ENCODE measurements around the gene MAML3. TPM values are rescaled to one million over a fixed set of nuclear protein-coding genes. Genes with fewer than 3 reads are reported as not detected.

The MAML3 gene
- total and polyA plus RNA-seq, 2 of the 13 experiments (the other 11 are each of a cell fraction or from before 2014, with no cell fraction given), result 0.05 to 0.13 TPM

DNA sequence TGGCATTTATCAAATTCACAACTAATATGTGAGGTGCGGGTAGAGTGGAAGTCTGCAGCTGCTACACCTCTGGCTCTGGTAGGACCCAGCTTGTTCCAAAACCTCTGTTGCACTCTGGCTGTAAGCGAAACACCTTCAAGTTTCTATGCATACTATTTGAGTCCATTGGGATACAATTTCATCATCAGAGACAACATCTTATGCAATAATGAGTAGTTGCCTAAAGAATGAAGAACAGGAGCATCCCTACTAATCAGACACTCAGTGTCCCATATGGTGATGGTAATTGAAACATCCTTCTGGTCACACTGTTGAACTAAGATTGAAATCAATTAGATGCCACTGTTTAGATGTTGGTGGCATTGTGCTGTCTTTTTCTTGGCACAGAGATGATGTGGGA is 309.9 kb downstream of the MAML3 start (continued):
- TF ChIP-seq, protein P1, sequence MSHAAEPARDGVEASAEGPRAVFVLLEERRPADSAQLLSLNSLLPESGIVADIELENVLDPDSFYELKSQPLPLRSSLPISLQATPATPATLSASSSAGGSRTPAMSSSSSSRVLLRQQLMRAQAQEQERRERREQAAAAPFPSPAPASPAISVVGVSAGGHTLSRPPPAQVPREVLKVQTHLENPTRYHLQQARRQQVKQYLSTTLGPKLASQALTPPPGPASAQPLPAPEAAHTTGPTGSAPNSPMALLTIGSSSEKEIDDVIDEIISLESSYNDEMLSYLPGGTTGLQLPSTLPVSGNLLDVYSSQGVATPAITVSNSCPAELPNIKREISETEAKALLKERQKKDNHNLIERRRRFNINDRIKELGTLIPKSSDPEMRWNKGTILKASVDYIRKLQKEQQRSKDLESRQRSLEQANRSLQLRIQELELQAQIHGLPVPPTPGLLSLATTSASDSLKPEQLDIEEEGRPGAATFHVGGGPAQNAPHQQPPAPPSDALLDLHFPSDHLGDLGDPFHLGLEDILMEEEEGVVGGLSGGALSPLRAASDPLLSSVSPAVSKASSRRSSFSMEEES (CRISPR knock-in tag; IDR thresholded peaks at IDR 0.05), result no peak
- TF ChIP-seq ZSCAN29 (CRISPR knock-in tag; conservative IDR thresholded peaks at IDR 0.05) (no peak), ZNF746 (CRISPR knock-in tag; IDR thresholded peaks at IDR 0.05) (no peak), ZNF607 (CRISPR knock-in tag; IDR thresholded peaks at IDR 0.05; ENCODE audit: borderline replicate concordance) (no peak), SOX6 (IDR thresholded peaks at IDR 0.05) (no peak), SOX6 (CRISPR knock-in tag; IDR thresholded peaks at IDR 0.05) (peak; percentile 33; the same call in 1 of the 2 replicates), ZNF367 (CRISPR knock-in tag; IDR thresholded peaks at IDR 0.05; ENCODE audit: borderline replicate concordance) (no peak), CEBPB (IDR thresholded peaks at IDR 0.05; ENCODE audit: borderline replicate concordance, low read depth, low read length) (peak; percentile 95), AKAP8 (CRISPR knock-in tag; IDR thresholded peaks at IDR 0.05) (no peak), ELF1 (CRISPR knock-in tag; IDR thresholded peaks at IDR 0.05) (no peak), ARHGAP35 (CRISPR knock-in tag; IDR thresholded peaks at IDR 0.05; ENCODE audit: borderline replicate concordance) (no peak), ARID5B (CRISPR knock-in tag; IDR thresholded peaks at IDR 0.05) (peak; percentile 56; the same call in 1 of the 2 replicates), ZSCAN9 (CRISPR knock-in tag; IDR thresholded peaks at IDR 0.05; ENCODE audit: borderline replicate concordance) (no peak), ZFP36L2 (CRISPR knock-in tag; IDR thresholded peaks at IDR 0.05) (no peak)
- TF ChIP-seq, protein P2, sequence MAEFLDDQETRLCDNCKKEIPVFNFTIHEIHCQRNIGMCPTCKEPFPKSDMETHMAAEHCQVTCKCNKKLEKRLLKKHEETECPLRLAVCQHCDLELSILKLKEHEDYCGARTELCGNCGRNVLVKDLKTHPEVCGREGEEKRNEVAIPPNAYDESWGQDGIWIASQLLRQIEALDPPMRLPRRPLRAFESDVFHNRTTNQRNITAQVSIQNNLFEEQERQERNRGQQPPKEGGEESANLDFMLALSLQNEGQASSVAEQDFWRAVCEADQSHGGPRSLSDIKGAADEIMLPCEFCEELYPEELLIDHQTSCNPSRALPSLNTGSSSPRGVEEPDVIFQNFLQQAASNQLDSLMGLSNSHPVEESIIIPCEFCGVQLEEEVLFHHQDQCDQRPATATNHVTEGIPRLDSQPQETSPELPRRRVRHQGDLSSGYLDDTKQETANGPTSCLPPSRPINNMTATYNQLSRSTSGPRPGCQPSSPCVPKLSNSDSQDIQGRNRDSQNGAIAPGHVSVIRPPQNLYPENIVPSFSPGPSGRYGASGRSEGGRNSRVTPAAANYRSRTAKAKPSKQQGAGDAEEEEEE (CRISPR knock-in tag; IDR thresholded peaks at IDR 0.05; ENCODE audit: borderline replicate concordance), result no peak
- TF ChIP-seq, protein P3, sequence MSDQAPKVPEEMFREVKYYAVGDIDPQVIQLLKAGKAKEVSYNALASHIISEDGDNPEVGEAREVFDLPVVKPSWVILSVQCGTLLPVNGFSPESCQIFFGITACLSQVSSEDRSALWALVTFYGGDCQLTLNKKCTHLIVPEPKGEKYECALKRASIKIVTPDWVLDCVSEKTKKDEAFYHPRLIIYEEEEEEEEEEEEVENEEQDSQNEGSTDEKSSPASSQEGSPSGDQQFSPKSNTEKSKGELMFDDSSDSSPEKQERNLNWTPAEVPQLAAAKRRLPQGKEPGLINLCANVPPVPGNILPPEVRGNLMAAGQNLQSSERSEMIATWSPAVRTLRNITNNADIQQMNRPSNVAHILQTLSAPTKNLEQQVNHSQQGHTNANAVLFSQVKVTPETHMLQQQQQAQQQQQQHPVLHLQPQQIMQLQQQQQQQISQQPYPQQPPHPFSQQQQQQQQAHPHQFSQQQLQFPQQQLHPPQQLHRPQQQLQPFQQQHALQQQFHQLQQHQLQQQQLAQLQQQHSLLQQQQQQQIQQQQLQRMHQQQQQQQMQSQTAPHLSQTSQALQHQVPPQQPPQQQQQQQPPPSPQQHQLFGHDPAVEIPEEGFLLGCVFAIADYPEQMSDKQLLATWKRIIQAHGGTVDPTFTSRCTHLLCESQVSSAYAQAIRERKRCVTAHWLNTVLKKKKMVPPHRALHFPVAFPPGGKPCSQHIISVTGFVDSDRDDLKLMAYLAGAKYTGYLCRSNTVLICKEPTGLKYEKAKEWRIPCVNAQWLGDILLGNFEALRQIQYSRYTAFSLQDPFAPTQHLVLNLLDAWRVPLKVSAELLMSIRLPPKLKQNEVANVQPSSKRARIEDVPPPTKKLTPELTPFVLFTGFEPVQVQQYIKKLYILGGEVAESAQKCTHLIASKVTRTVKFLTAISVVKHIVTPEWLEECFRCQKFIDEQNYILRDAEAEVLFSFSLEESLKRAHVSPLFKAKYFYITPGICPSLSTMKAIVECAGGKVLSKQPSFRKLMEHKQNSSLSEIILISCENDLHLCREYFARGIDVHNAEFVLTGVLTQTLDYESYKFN (CRISPR knock-in tag; conservative IDR thresholded peaks at IDR 0.05), result 0 out of 2 replicates have a peak, but pooled peaks have one; percentile 13
- TF ChIP-seq, protein P4, sequence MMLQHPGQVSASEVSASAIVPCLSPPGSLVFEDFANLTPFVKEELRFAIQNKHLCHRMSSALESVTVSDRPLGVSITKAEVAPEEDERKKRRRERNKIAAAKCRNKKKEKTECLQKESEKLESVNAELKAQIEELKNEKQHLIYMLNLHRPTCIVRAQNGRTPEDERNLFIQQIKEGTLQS (CRISPR knock-in tag; IDR thresholded peaks at IDR 0.05), result peak; percentile 60; the same call in 1 of the 2 replicates
- TF ChIP-seq, protein P5, sequence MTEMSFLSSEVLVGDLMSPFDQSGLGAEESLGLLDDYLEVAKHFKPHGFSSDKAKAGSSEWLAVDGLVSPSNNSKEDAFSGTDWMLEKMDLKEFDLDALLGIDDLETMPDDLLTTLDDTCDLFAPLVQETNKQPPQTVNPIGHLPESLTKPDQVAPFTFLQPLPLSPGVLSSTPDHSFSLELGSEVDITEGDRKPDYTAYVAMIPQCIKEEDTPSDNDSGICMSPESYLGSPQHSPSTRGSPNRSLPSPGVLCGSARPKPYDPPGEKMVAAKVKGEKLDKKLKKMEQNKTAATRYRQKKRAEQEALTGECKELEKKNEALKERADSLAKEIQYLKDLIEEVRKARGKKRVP (CRISPR knock-in tag; IDR thresholded peaks at IDR 0.05), result peak in 1 of 2 experiments; percentile 87; a peak in 2 of 4 replicates

Measured in HepG2 (cell line).